ENCODE data around the gene MAGT1.

DNA sequence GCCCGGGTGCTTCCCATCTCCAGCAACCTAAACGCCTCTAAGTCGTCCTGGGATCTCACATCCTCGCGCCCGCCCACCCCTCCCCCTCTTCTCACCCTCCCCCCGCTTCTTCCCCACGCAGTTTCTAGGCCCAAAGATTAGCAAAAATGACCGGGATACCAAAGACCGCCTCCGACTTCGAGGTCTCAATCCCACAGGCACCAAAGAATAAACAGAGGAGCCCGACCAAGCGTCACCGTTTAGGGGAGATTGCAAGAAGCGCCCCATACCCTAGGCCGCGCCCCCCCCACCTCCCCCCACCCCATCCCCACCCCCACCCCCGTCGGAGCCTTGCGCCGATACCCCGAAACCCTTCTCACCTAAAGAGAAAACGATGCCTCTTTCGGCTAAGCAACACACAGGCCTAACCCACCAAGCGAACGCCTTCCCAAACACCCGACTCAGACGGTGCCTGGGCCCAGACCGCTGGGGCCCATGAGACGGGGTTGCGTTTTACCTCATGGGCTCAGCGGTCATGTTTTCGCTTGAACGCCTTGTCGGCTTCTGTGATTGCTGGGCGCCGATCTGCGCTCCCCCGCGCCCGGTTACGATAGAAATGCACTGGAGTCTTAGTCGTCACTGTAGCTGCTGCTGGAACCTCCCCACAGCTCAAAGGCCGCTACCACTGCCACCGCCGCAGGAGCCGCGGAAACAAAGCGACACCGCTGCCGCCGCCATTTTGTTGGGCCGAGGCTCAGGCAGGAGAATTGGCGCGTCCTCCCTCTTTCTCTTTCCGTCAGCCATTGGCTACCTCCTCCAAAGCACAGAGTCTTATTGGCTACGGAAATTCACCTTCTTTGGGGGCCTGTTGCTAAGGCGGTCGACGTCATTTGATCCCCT, 109.5 kb downstream of the MAGT1 start, which contains the start of gene ATRX:
- no peak for TF ChIP-seq GATA3 (IDR thresholded peaks at IDR 0.05; ENCODE audit: low read depth, low read length)
- no peak for TF ChIP-seq GATA2 (IDR thresholded peaks at IDR 0.05; ENCODE audit: low read depth, low read length)

Measured in SH-SY5Y (cell line).